Astrocyte of the cerebellum (primary cell): ENCODE measurements around the gene DHX16.
"Not testable (repeated sequence)": the region's sequence is repeated elsewhere in the genome, so short reads cannot be mapped to it uniquely, and the experiment has no call there.

Experiments used
- DNase-seq: peaks from one replicate; pipeline ENCODE4 v3.0.0-alpha.2; 2011; ENCODE audit warnings: low read depth
- H3K4me3 ChIP-seq: 2 replicates; pipeline ENCODE4 v1.5.1; 2011; ENCODE audit warnings: mild to moderate bottlenecking, low read depth, low read length, moderate library complexity
- in situ Hi-C: cut with HindIII; loops from 2 replicates; pipeline ENCODE4 v1.10.0; 2017; ENCODE audit warnings: low sequenced_read_pairs
- TF ChIP-seq, protein P1 (sequence below): IDR thresholded peaks from 2 replicates; pipeline ENCODE4 v1.5.1; 2012; ENCODE audit warnings: low read length, low read depth, moderate library complexity, mild to moderate bottlenecking; ENCODE audit errors: missing control alignments

The DHX16 gene

DNA sequence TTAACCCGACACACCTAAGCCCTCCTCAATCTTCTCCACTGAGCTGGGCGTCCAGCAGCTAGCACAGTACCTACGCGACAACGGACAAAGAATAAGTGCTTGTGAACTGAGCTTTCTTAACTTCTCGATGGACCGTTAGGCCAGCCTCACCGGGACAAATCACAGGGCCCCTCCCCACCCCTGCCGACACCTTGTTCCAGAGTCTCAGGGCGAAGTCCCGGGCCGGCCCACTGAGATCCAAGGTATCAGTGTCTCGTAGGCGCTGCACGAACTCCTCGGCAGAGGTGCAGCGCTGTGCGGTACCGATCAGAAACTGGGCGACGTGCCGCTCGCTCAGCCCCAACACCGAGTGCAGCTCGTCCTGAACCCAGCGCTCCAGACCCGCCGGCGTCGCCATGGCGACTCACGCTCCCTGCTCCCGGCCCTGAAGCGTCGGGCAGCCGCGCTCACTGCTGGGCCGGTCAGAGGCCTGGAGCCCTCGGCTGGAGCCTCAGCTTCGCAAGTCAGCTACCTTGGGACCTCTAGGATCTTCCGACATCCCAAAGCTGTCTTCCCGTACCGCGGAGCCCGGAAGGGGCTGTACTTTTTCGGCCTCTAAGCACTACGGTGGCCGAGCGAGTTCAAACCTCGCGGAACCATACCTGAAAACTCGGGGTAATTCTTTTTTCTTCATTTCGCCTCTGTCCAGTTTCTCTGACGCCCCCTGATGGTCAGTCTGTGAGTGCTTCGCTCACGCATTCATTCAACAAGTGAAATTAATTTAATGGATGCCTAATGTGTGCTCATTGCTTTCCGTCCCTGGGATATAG is at the start of gene DHX16:
Gene DHX16, minus strand, starts transcription at position 562 of the 809 bp plus-strand sequence. Its CDS starts 165 bp downstream, at position 397.
- peak; percentile 98 for DNase-seq
- in situ Hi-C loops, result no loop called here
- peak within 1 kb of the TSS; percentile 93 for H3K4me3 ChIP-seq
- TF ChIP-seq, protein P1, sequence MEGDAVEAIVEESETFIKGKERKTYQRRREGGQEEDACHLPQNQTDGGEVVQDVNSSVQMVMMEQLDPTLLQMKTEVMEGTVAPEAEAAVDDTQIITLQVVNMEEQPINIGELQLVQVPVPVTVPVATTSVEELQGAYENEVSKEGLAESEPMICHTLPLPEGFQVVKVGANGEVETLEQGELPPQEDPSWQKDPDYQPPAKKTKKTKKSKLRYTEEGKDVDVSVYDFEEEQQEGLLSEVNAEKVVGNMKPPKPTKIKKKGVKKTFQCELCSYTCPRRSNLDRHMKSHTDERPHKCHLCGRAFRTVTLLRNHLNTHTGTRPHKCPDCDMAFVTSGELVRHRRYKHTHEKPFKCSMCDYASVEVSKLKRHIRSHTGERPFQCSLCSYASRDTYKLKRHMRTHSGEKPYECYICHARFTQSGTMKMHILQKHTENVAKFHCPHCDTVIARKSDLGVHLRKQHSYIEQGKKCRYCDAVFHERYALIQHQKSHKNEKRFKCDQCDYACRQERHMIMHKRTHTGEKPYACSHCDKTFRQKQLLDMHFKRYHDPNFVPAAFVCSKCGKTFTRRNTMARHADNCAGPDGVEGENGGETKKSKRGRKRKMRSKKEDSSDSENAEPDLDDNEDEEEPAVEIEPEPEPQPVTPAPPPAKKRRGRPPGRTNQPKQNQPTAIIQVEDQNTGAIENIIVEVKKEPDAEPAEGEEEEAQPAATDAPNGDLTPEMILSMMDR, result peak; percentile 93

DNA sequence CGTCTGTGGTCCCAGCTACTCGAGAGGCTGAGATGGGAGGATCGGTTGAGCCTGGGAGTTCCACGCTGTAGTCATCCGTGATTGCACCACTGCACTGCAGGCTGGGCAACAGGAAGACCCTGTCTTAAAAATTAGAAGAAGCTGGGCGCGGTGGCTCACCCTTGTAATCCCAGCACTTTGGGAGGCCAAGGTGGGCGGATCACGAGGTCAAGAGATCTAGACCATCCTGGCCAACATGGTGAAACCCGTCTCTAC is 49.1 kb upstream of the DHX16 start:
- in situ Hi-C loops, DNase-seq: not testable (repeated sequence)
- H3K4me3 ChIP-seq, result peak overlapping the region; percentile 100

GRCh38 chr6:30721198-30722024 is 48.6 kb upstream of the DHX16 start:
- peak; percentile 67 for DNase-seq
- TF ChIP-seq, protein P1, result peak; percentile 20
- in situ Hi-C loops, result no loop called here
- peak overlapping the region; percentile 100 for H3K4me3 ChIP-seq

DNA sequence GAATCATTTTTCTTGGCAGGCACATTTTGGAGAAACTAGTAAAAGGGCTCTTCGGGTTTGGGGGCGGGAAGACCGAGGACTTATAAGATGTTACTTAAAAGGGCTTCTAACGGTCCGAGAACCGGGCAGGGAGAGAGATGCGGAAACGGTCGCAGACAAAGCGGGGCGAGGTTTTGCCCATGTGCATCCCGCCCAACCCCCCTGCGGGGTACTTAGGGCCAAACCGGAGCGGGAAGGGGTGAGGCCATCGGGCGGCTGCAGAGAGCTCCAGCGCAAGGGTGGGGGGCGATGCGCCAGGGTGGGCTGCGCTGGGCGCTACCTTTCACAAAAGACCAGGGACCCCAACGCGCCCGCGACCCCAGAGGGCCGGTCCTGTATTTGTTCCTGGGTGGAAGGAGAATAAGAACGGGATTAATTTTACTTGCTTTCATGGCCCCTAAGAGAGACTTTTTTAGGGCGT is 48.0 kb upstream of the DHX16 start:
- H3K4me3 ChIP-seq, result peak overlapping the region; percentile 100
- in situ Hi-C loops, result no loop called here
- TF ChIP-seq, protein P1, result no peak
- DNase-seq, result no peak

DNA sequence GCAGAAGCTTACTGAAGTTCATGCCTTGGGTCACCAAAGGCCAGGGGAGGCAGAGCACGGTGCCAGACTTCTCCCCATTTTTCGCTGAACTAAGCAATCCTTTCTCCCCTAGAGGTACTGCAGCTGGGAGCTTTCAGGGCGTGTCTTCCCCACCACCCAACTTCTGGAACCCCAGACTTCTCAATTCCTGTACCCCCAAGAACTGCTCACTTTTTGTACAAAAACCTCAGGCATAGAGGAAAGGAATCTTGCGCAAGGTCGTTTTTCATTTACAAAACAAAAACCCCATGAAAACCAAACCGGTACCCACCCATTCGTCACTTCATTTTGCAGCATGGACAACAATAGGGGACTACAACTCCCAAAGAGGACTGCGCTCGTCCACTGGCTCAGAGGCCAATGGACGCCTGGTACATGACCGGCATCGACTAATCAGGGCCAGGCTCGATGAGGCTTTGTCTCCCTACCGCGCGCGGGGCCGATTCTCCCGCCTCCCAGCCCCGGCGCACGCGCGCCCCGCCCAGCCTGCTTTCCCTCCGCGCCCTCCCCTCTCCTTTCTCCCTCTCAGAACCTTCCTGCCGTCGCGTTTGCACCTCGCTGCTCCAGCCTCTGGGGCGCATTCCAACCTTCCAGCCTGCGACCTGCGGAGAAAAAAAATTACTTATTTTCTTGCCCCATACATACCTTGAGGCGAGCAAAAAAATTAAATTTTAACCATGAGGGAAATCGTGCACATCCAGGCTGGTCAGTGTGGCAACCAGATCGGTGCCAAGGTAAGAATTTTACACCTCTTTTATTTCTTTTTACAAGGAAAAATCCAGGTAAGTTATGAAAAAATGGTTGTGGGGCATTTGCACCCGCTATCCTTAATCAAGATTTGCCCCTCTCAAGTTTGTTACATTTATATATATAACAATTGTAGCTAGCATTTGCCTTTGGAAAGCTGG is 47.3 kb upstream of the DHX16 start, which contains the start of gene TUBB:
Gene TUBB, plus strand, starts transcription at position 562 of the 947 bp plus-strand sequence. Its CDS starts 155 bp downstream, at position 717.
- TF ChIP-seq, protein P1, result no peak
- in situ Hi-C loops, result no loop called here
- peak within 1 kb of the TSS; percentile 100 for H3K4me3 ChIP-seq
- DNase-seq, result peak; percentile 95

DNA sequence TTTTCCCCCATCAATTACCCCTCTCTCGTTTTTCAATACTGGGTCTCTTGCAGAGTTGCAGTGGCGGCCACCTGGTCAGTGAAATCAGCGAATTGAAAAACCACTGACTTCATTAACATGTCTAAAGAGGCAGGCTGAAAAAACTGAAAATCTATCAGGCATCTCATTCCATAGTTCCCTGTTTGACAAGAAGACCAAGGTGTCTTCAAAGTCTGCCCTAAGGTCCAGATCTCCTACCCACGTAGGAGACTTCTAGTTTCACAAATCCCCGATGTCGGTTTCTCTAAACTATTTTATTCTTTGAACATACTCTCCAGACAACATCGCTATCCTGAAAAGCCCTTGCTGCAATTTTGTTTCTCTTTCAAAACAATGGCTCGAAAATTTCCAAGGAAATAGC is 46.5 kb upstream of the DHX16 start:
- in situ Hi-C loops, result no loop called here

GRCh38 chr6:30717845-30718720 is 45.3 kb upstream of the DHX16 start:
- in situ Hi-C loops, DNase-seq: not testable (repeated sequence)
- peak overlapping the region; percentile 35 for H3K4me3 ChIP-seq

More for the DNA sequence above, 46.5 kb upstream of the DHX16 start:
- TF ChIP-seq, protein P1, result no peak
- peak overlapping the region; percentile 100 for H3K4me3 ChIP-seq
- no peak for DNase-seq
